ENCODE measurements around the gene MYBPC1. TPM values are rescaled to one million over a fixed set of nuclear protein-coding genes. Genes with fewer than 3 reads are reported as not detected.

The MYBPC1 gene
- total and polyA plus RNA-seq, 5 experiments from 2014 or later: not detected

GRCh38 chr12:101706403-101706802, 111.6 kb downstream of the MYBPC1 start:
- Mint-ChIP-seq H3K27me3 (no peaks in the 10 kb centered on the region), H3K4me3 (no peak overlapping the region), H3K27ac (no peak overlapping the region), H3K9me3 (no peaks in the 10 kb centered on the region), H3K36me3 (no peaks in the 10 kb centered on the region), H3K4me1 (peaks cover 14 to 45% (median 24%) of the 10 kb centered on the region in 4 donors)
- POLR2A ChIA-PET: no interaction called here
- ATAC-seq (no peak), DNase-seq (no peak)

GRCh38 chr12:101707131-101707782, 112.5 kb downstream of the MYBPC1 start:
- no peaks in the 10 kb centered on the region for H3K27me3 Mint-ChIP-seq
- DNase-seq (no peak), ATAC-seq (no peak)
- H3K4me3 Mint-ChIP-seq: no peak overlapping the region
- POLR2A ChIA-PET: no interaction called here
- peaks cover 14 to 38% (median 20%) of the 10 kb centered on the region in 4 donors for H3K4me1 Mint-ChIP-seq
- no peaks in the 10 kb centered on the region for H3K9me3 Mint-ChIP-seq
- no peaks in the 10 kb centered on the region for H3K36me3 Mint-ChIP-seq
- peak overlapping the region in 2 of 10 donors; percentile 2 to 84 for H3K27ac Mint-ChIP-seq

- Mint-ChIP-seq H3K27ac (no peak overlapping the region), H3K27me3 (no peaks in the 10 kb centered on the region), H3K9me3 (no peaks in the 10 kb centered on the region), H3K4me3 (no peak overlapping the region), H3K36me3 (no peaks in the 10 kb centered on the region), H3K4me1 (peaks cover 14 to 33% (median 19%) of the 10 kb centered on the region in 4 donors)
- no peak for DNase-seq
- POLR2A ChIA-PET: interaction anchor here (0.9 kb wide), 1 partner anchor 10 kb away, joined by 3 read pairs; no protein-coding TSS in a partner anchor
- no peak for ATAC-seq
These were observed 115.5 kb downstream of the MYBPC1 start for GRCh38 chr12:101710288-101710687.

- no peak for ATAC-seq
- no peaks in the 10 kb centered on the region for H3K36me3 Mint-ChIP-seq
- H3K9me3 Mint-ChIP-seq: no peaks in the 10 kb centered on the region
- no peaks in the 10 kb centered on the region for H3K27me3 Mint-ChIP-seq
- no peak for DNase-seq
- H3K27ac Mint-ChIP-seq: no peak overlapping the region
- POLR2A ChIA-PET: no interaction called here
- no peak overlapping the region for H3K4me3 Mint-ChIP-seq
- H3K4me1 Mint-ChIP-seq: peaks cover 8 to 21% (median 12%) of the 10 kb centered on the region in 4 donors
These were observed 118.4 kb downstream of the MYBPC1 start for GRCh38 chr12:101713059-101713682.

GRCh38 chr12:101713930-101714329, 119.2 kb downstream of the MYBPC1 start:
- Mint-ChIP-seq H3K36me3 (no peaks in the 10 kb centered on the region), H3K9me3 (no peaks in the 10 kb centered on the region), H3K4me1 (peaks cover 8 to 19% (median 12%) of the 10 kb centered on the region in 4 donors), H3K27me3 (no peaks in the 10 kb centered on the region), H3K27ac (no peak overlapping the region), H3K4me3 (no peak overlapping the region)
- POLR2A ChIA-PET: no interaction called here
- no peak for ATAC-seq
- DNase-seq: no peak

- no peak overlapping the region for H3K27ac Mint-ChIP-seq
- H3K4me3 Mint-ChIP-seq: no peak overlapping the region
- H3K27me3 Mint-ChIP-seq: no peaks in the 10 kb centered on the region
- no peaks in the 10 kb centered on the region for H3K9me3 Mint-ChIP-seq
- peaks cover 3 to 10% (median 6%) of the 10 kb centered on the region in 4 donors for H3K4me1 Mint-ChIP-seq
- ATAC-seq (no peak), DNase-seq (no peak)
- POLR2A ChIA-PET: no interaction called here
- peaks cover 0 to under 1% (median 0%) of the 10 kb centered on the region in 3 donors for H3K36me3 Mint-ChIP-seq
These were observed 120.2 kb downstream of the MYBPC1 start for GRCh38 chr12:101714877-101715444.

- no peak overlapping the region for H3K4me3 Mint-ChIP-seq
- POLR2A ChIA-PET: no interaction called here
- no peaks in the 10 kb centered on the region for H3K27me3 Mint-ChIP-seq
- peaks cover 0 to 4% (median 0%) of the 10 kb centered on the region in 4 donors for H3K4me1 Mint-ChIP-seq
- peaks cover 0 to 5% (median 0%) of the 10 kb centered on the region in 3 donors for H3K36me3 Mint-ChIP-seq
- H3K27ac Mint-ChIP-seq: no peak overlapping the region
- ATAC-seq: no peak
- DNase-seq: no peak
- H3K9me3 Mint-ChIP-seq: no peaks in the 10 kb centered on the region
These were observed 124.8 kb downstream of the MYBPC1 start for GRCh38 chr12:101719566-101719965.

GRCh38 chr12:101720118-101720517, 125.3 kb downstream of the MYBPC1 start:
- no peaks in the 10 kb centered on the region for H3K27me3 Mint-ChIP-seq
- H3K27ac Mint-ChIP-seq: no peak overlapping the region
- H3K36me3 Mint-ChIP-seq: peaks cover 0 to 8% (median 0%) of the 10 kb centered on the region in 3 donors
- POLR2A ChIA-PET: no interaction called here
- DNase-seq (no peak), ATAC-seq (no peak)
- no peaks in the 10 kb centered on the region for H3K9me3 Mint-ChIP-seq
- peaks cover 0 to under 1% (median 0%) of the 10 kb centered on the region in 4 donors for H3K4me1 Mint-ChIP-seq
- H3K4me3 Mint-ChIP-seq: no peak overlapping the region

- DNase-seq (no peak), ATAC-seq (no peak)
- Mint-ChIP-seq H3K27ac (no peak overlapping the region), H3K36me3 (peaks cover 0 to 13% (median 0%) of the 10 kb centered on the region in 3 donors), H3K4me3 (no peak overlapping the region), H3K27me3 (no peaks in the 10 kb centered on the region), H3K4me1 (no peaks in the 10 kb centered on the region), H3K9me3 (no peaks in the 10 kb centered on the region)
- POLR2A ChIA-PET: no interaction called here
These were observed 127.6 kb downstream of the MYBPC1 start for GRCh38 chr12:101722392-101722791.

GRCh38 chr12:101727098-101727497, 132.3 kb downstream of the MYBPC1 start:
- no peak for DNase-seq
- H3K36me3 Mint-ChIP-seq: peaks cover 0 to 21% (median 4%) of the 10 kb centered on the region in 3 donors
- ATAC-seq: no peak
- no peaks in the 10 kb centered on the region for H3K27me3 Mint-ChIP-seq
- POLR2A ChIA-PET: no interaction called here
- H3K9me3 Mint-ChIP-seq: no peaks in the 10 kb centered on the region
- no peak overlapping the region for H3K4me3 Mint-ChIP-seq
- no peak overlapping the region for H3K27ac Mint-ChIP-seq
- peaks cover 0 to under 1% (median 0%) of the 10 kb centered on the region in 4 donors for H3K4me1 Mint-ChIP-seq

GRCh38 chr12:101729842-101730241, 135.1 kb downstream of the MYBPC1 start:
- no peaks in the 10 kb centered on the region for H3K27me3 Mint-ChIP-seq
- peaks cover 0 to 6% (median 0%) of the 10 kb centered on the region in 4 donors for H3K4me1 Mint-ChIP-seq
- ATAC-seq (no peak), DNase-seq (no peak)
- H3K36me3 Mint-ChIP-seq: peaks cover 0 to 31% (median 9%) of the 10 kb centered on the region in 3 donors
- no peaks in the 10 kb centered on the region for H3K9me3 Mint-ChIP-seq
- no peak overlapping the region for H3K27ac Mint-ChIP-seq
- POLR2A ChIA-PET: no interaction called here
- no peak overlapping the region for H3K4me3 Mint-ChIP-seq

GRCh38 chr12:101732318-101732717, 137.5 kb downstream of the MYBPC1 start:
- Mint-ChIP-seq H3K4me3 (no peak overlapping the region), H3K27me3 (no peaks in the 10 kb centered on the region), H3K9me3 (no peaks in the 10 kb centered on the region), H3K27ac (no peak overlapping the region), H3K4me1 (peaks cover 0 to 6% (median 0%) of the 10 kb centered on the region in 4 donors), H3K36me3 (peaks cover 0 to 24% (median 9%) of the 10 kb centered on the region in 3 donors)
- POLR2A ChIA-PET: no interaction called here
- DNase-seq (no peak), ATAC-seq (no peak)

- POLR2A ChIA-PET: no interaction called here
- Mint-ChIP-seq H3K4me3 (no peak overlapping the region), H3K9me3 (no peaks in the 10 kb centered on the region), H3K4me1 (peaks cover 0 to 6% (median 0%) of the 10 kb centered on the region in 4 donors), H3K27ac (no peak overlapping the region), H3K36me3 (peaks cover 0 to 28% (median 9%) of the 10 kb centered on the region in 3 donors), H3K27me3 (no peaks in the 10 kb centered on the region)
- ATAC-seq (no peak), DNase-seq (no peak)
These were observed 138.4 kb downstream of the MYBPC1 start for GRCh38 chr12:101733166-101733565.
